ENCODE measurements around the gene STARD3. TPM values are rescaled to one million over a fixed set of nuclear protein-coding genes. Genes with fewer than 3 reads are reported as not detected.
"Not testable (repeated sequence)": the region's sequence is repeated elsewhere in the genome, so short reads cannot be mapped to it uniquely, and the experiment has no call there.

The STARD3 gene
- total and polyA plus RNA-seq, 2 experiments from 2014 or later: 61.6 to 90.3 TPM

- Histone ChIP-seq H3K79me2 (peaks cover 33% of the 10 kb centered on the region), H3K27ac (no peak overlapping the region), H4K20me1 (ENCODE audit: insufficient read depth, poor library complexity, severe bottlenecking) (peaks cover 10% of the 10 kb centered on the region), H3K9me3 (ENCODE audit: low read depth) (no peaks in the 10 kb centered on the region), H3K4me3 (no peak overlapping the region), H2AFZ (no peak overlapping the region), H3K27me3 (no peaks in the 10 kb centered on the region), H3K36me3 (replicated peaks; ENCODE audit: insufficient read depth, low read depth) (no peaks in the 10 kb centered on the region), H3K4me1 (ENCODE audit: insufficient read depth) (peaks cover 32% of the 10 kb centered on the region), H3K4me2 (no peak overlapping the region), H3K9me2 (replicated peaks; ENCODE audit: insufficient read depth) (no peaks in the 10 kb centered on the region)
- no peak for TF ChIP-seq EZH2 (IDR thresholded peaks at IDR 0.05; ENCODE audit: borderline replicate concordance)
- no peak for TF ChIP-seq EZH2phosphoT487 (IDR thresholded peaks at IDR 0.05; ENCODE audit: low read depth, severe bottlenecking, unreplicated experiment)
- TF ChIP-seq CTCF (IDR thresholded peaks at IDR 0.05; ENCODE audit: poor library complexity): no peak
- no peak for DNase-seq (ENCODE audit: low spot score)
- 91% methylated on average over 6 of the region's 6 CpGs for WGBS (ENCODE audit: low lambda C conversion rate, missing lambda C conversion rate)
Measured at GRCh38 chr17:39696731-39697130, 59.8 kb downstream of the STARD3 start.

GRCh38 chr17:39697961-39698360 is 61.0 kb downstream of the STARD3 start:
- TF ChIP-seq CTCF (IDR thresholded peaks at IDR 0.05; ENCODE audit: poor library complexity): no peak
- TF ChIP-seq EZH2 (IDR thresholded peaks at IDR 0.05; ENCODE audit: borderline replicate concordance): no peak
- no peak for TF ChIP-seq EZH2phosphoT487 (IDR thresholded peaks at IDR 0.05; ENCODE audit: low read depth, severe bottlenecking, unreplicated experiment)
- no peaks in the 10 kb centered on the region for H3K9me3 ChIP-seq (ENCODE audit: low read depth)
- H3K4me2 ChIP-seq: no peak overlapping the region
- 93% methylated on average over 3 of the region's 5 CpGs for WGBS (ENCODE audit: low lambda C conversion rate, missing lambda C conversion rate)
- no peaks in the 10 kb centered on the region for H3K36me3 ChIP-seq (replicated peaks; ENCODE audit: insufficient read depth, low read depth)
- DNase-seq (ENCODE audit: low spot score): no peak
- H3K9me2 ChIP-seq (replicated peaks; ENCODE audit: insufficient read depth): no peaks in the 10 kb centered on the region
- H3K27me3 ChIP-seq: no peaks in the 10 kb centered on the region
- H2AFZ ChIP-seq: no peak overlapping the region
- H3K4me1 ChIP-seq (ENCODE audit: insufficient read depth): peaks cover 45% of the 10 kb centered on the region
- H3K27ac ChIP-seq: no peak overlapping the region
- H3K4me3 ChIP-seq: no peak overlapping the region
- peaks cover 45% of the 10 kb centered on the region for H3K79me2 ChIP-seq
- H4K20me1 ChIP-seq (ENCODE audit: insufficient read depth, poor library complexity, severe bottlenecking): peaks cover 22% of the 10 kb centered on the region

GRCh38 chr17:39699157-39699817 is 62.3 kb downstream of the STARD3 start:
- Histone ChIP-seq H3K27ac (peak overlapping the region; percentile 98), H3K4me2 (peak overlapping the region; percentile 88), H2AFZ (peak overlapping the region; percentile 55), H4K20me1 (ENCODE audit: insufficient read depth, poor library complexity, severe bottlenecking) (peaks cover 34% of the 10 kb centered on the region), H3K79me2 (peaks cover 59% of the 10 kb centered on the region), H3K4me1 (ENCODE audit: insufficient read depth) (peaks cover 56% of the 10 kb centered on the region), H3K4me3 (peak overlapping the region; percentile 88)
- H3K9me3 ChIP-seq (ENCODE audit: low read depth); DNase-seq (ENCODE audit: low spot score); H3K27me3 ChIP-seq; H3K36me3 ChIP-seq (replicated peaks; ENCODE audit: insufficient read depth, low read depth); H3K9me2 ChIP-seq (replicated peaks; ENCODE audit: insufficient read depth): not testable (repeated sequence)
- WGBS (ENCODE audit: low lambda C conversion rate, missing lambda C conversion rate): 44% methylated on average over 11 of the region's 11 CpGs

- no peaks in the 10 kb centered on the region for H3K36me3 ChIP-seq (replicated peaks; ENCODE audit: insufficient read depth, low read depth)
Measured at GRCh38 chr17:39699818-39700147, 62.8 kb downstream of the STARD3 start, which contains the start of gene ERBB2. Gene ERBB2, plus strand, starts transcription at chr17:39700064. Its CDS starts 175 bp downstream, at chr17:39700239.

More at GRCh38 chr17:39699818-39700147, 62.8 kb downstream of the STARD3 start, which contains the start of gene ERBB2:
- 3% methylated on average over 20 of the region's 20 CpGs for WGBS (ENCODE audit: low lambda C conversion rate, missing lambda C conversion rate)
- H3K9me2 ChIP-seq (replicated peaks; ENCODE audit: insufficient read depth): no peaks in the 10 kb centered on the region
- DNase-seq (ENCODE audit: low spot score): peak; percentile 88
- peaks cover 39% of the 10 kb centered on the region for H4K20me1 ChIP-seq (ENCODE audit: insufficient read depth, poor library complexity, severe bottlenecking)
- H2AFZ ChIP-seq: peak within 1 kb of the TSS; percentile 55
- H3K27ac ChIP-seq: peak within 1 kb of the TSS; percentile 98
- peak within 1 kb of the TSS; percentile 88 for H3K4me3 ChIP-seq
- peaks cover 55% of the 10 kb centered on the region for H3K4me1 ChIP-seq (ENCODE audit: insufficient read depth)
- H3K27me3 ChIP-seq: no peaks in the 10 kb centered on the region
- peak within 1 kb of the TSS; percentile 88 for H3K4me2 ChIP-seq
- TF ChIP-seq EZH2phosphoT487 (IDR thresholded peaks at IDR 0.05; ENCODE audit: low read depth, severe bottlenecking, unreplicated experiment) (no peak), CTCF (IDR thresholded peaks at IDR 0.05; ENCODE audit: poor library complexity) (no peak), EZH2 (IDR thresholded peaks at IDR 0.05; ENCODE audit: borderline replicate concordance) (no peak)
- peaks cover 64% of the 10 kb centered on the region for H3K79me2 ChIP-seq
- no peaks in the 10 kb centered on the region for H3K9me3 ChIP-seq (ENCODE audit: low read depth)

Measured in hepatocyte (in vitro differentiated cells).